Keratinocyte (primary cell): ENCODE results near the gene CAPN15.
A peak's percentile ranks its signal among the peaks of the same experiment; 100 is the strongest.

Experiments
- EZH2 ChIP-seq: IDR thresholded peaks from one replicate; pipeline ENCODE4 v1.6.1; 2012; ENCODE audit warnings: inconsistent platforms, mild to moderate bottlenecking, low read length, moderate library complexity
- TF ChIP-seq, protein P1 (sequence below), 3 experiments: IDR thresholded peaks in 1 of 3; conservative IDR thresholded peaks in 1 of 3; optimal IDR thresholded peaks in 1 of 3; 2 replicates in 2 of 3; 3 replicates in 1 of 3; pipeline versions ENCODE3 to v1.5.1; 2011; ENCODE audit warnings: low read length in 3 of 3, mild to moderate bottlenecking in 3 of 3, moderate library complexity in 2 of 3, control low read depth in 1 of 3, inconsistent platforms in 1 of 3; ENCODE audit not compliant: insufficient read depth in 2 of 3; ENCODE audit errors: extremely low read depth in 1 of 3

DNA sequence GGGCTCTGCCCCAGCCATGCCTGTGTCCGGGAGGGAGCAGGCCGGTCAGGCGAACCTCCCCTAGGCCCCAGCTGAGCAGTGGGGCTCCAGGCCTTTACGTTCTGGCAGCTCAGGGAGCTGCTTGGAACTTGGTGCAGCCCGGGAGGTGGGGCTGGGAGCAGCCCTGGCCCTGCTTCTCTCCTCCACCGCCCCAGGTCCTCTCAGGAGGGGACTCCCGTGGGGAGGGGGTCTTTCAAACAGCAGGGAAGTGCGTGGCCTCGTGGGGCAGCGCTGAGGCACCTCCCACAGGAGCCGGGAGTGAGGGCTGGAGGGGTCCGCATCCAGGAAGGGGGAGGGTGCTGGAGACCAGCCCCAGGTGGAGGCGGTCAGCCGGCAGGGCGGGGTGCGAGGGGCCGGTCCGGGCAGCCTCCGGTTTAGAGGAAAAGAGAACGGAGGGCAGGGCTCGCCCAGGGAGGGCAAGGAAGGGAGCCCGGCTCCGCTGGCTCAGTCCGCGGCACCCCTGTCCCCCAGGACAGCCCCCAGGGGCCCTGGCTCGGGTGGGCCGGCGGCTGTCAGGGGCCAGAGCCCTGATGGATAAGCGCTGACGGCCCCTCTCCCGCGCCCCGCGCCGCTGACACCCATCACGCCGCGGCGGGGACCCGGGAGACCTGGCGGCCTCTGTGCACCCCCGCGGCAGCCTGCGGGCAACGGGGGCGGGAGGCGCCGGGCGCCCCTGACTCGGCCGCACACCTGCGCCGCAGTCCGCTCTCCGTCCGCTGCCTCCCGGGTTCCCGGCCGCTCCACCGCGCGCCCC, 32.1 kb downstream of the CAPN15 start:
- TF ChIP-seq, protein P1, sequence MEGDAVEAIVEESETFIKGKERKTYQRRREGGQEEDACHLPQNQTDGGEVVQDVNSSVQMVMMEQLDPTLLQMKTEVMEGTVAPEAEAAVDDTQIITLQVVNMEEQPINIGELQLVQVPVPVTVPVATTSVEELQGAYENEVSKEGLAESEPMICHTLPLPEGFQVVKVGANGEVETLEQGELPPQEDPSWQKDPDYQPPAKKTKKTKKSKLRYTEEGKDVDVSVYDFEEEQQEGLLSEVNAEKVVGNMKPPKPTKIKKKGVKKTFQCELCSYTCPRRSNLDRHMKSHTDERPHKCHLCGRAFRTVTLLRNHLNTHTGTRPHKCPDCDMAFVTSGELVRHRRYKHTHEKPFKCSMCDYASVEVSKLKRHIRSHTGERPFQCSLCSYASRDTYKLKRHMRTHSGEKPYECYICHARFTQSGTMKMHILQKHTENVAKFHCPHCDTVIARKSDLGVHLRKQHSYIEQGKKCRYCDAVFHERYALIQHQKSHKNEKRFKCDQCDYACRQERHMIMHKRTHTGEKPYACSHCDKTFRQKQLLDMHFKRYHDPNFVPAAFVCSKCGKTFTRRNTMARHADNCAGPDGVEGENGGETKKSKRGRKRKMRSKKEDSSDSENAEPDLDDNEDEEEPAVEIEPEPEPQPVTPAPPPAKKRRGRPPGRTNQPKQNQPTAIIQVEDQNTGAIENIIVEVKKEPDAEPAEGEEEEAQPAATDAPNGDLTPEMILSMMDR (optimal IDR thresholded peaks at IDR 0.05 in 1 of 3, IDR thresholded peaks at IDR 0.05 in 1 of 3, conservative IDR thresholded peaks at IDR 0.05 in 1 of 3; ENCODE audit: extremely low read depth in 1 of 3, insufficient read depth in 2 of 3, low read length in 3 of 3) = no peak
- TF ChIP-seq EZH2 = peak; percentile 99
